Activated CD8-positive, alpha-beta T cell treated with anti-CD3 and anti-CD28 coated beads for 36 hours (primary cell): ENCODE data around the gene NGFR. TPM values are rescaled to one million over a fixed set of nuclear protein-coding genes. Genes with fewer than 3 reads are reported as not detected.

Experiments used
- ATAC-seq: fragments of 200-7000 bp; cut with Tn5 transposase; one replicate; pipeline ENCODE4 v1.10.0; 2021; ENCODE audit warnings: mild to moderate bottlenecking, moderate library complexity
- CTCF ChIA-PET: fragments of 350-600 bp; sonication (Branson Sonifier 250); formaldehyde crosslinking; loops from one replicate; lab custom pipeline; 2021; ENCODE audit warnings: antibody characterized with exemption; lab: Charles Lee
- POLR2A ChIA-PET: fragments of 350-600 bp; sonication (Branson Sonifier 250); formaldehyde crosslinking; loops from one replicate; lab custom pipeline; 2021; ENCODE audit warnings: antibody characterized with exemption; lab: Charles Lee
- DNase-seq: peaks from one replicate; pipeline ENCODE4 v3.0.0-alpha.2; 2020
- H3K27ac Mint-ChIP-seq: one replicate; pipeline ENCODE4 v1.8.0; 2021; ENCODE audit warnings: mild to moderate bottlenecking, mixed read lengths
- H3K27me3 Mint-ChIP-seq: one replicate; pipeline ENCODE4 v1.8.0; 2021; ENCODE audit warnings: mixed read lengths
- H3K36me3 Mint-ChIP-seq: one replicate; pipeline ENCODE4 v1.8.0; 2021; ENCODE audit warnings: low read depth, mixed read lengths
- H3K4me1 Mint-ChIP-seq: one replicate; pipeline ENCODE4 v1.8.0; 2021; ENCODE audit warnings: low read depth, mixed read lengths
- H3K4me3 Mint-ChIP-seq: one replicate; pipeline ENCODE4 v1.8.0; 2021; ENCODE audit warnings: mild to moderate bottlenecking, moderate library complexity, mixed read lengths
- H3K9me3 Mint-ChIP-seq: one replicate; pipeline ENCODE4 v1.8.0; 2021; ENCODE audit warnings: mixed read lengths
- CTCF ChIP-seq: fragments of 200-600 bp; IDR thresholded peaks from one replicate; pipeline ENCODE4 v1.8.0; 2022; ENCODE audit warnings: antibody characterized with exemption, mild to moderate bottlenecking
- intact Hi-C: fragments of 100-400 bp; cut with micrococcal nuclease; formaldehyde crosslinking; loops from one replicate; pipeline ENCODE4 v1.10.0; 2022
- total RNA-seq, 2 experiments: library from RNA; stranded (reverse); gene quantifications; one replicate each; pipeline ENCODE4 v1.2.3, GENCODE V29; 2021

Gene NGFR
- total RNA-seq, 2 experiments from 2014 or later, result 0.09 TPM; not detected in 1

- no peak overlapping the region for H3K4me3 Mint-ChIP-seq
- no peak for ATAC-seq
- no peak overlapping the region for H3K27ac Mint-ChIP-seq
- POLR2A ChIA-PET, result no interaction called here
- intact Hi-C loops, result no loop called here
- TF ChIP-seq CTCF, result no peak
- DNase-seq, result no peak
- CTCF ChIA-PET, result interaction anchor here (1.9 kb wide), 1 partner anchor 28 kb away, joined by 6 read pairs; no protein-coding TSS in a partner anchor
- no peaks in the 10 kb centered on the region for H3K9me3 Mint-ChIP-seq
- peaks cover 8% of the 10 kb centered on the region for H3K27me3 Mint-ChIP-seq
- peaks cover 5% of the 10 kb centered on the region for H3K4me1 Mint-ChIP-seq
- H3K36me3 Mint-ChIP-seq, result no peaks in the 10 kb centered on the region
These were observed 33.0 kb downstream of the NGFR start for GRCh38 chr17:49527927-49528651.

- CTCF ChIA-PET, result no interaction called here
- H3K4me3 Mint-ChIP-seq, result no peak overlapping the region
- TF ChIP-seq CTCF, result no peak
- DNase-seq (no peak), ATAC-seq (no peak)
- intact Hi-C loops, result no loop called here
- no peaks in the 10 kb centered on the region for H3K36me3 Mint-ChIP-seq
- POLR2A ChIA-PET, result no interaction called here
- H3K27me3 Mint-ChIP-seq, result peaks cover 11% of the 10 kb centered on the region
- no peaks in the 10 kb centered on the region for H3K4me1 Mint-ChIP-seq
- H3K9me3 Mint-ChIP-seq, result no peaks in the 10 kb centered on the region
- H3K27ac Mint-ChIP-seq, result no peak overlapping the region
These were observed 33.9 kb downstream of the NGFR start for GRCh38 chr17:49528966-49529365.

GRCh38 chr17:49530118-49530517 lies 35.0 kb downstream of the NGFR start:
- POLR2A ChIA-PET, result no interaction called here
- Mint-ChIP-seq H3K27ac (no peak overlapping the region), H3K4me1 (no peaks in the 10 kb centered on the region), H3K36me3 (no peaks in the 10 kb centered on the region), H3K9me3 (no peaks in the 10 kb centered on the region), H3K4me3 (no peak overlapping the region), H3K27me3 (peaks cover 13% of the 10 kb centered on the region)
- DNase-seq (no peak), ATAC-seq (no peak)
- intact Hi-C loops, result no loop called here
- no peak for TF ChIP-seq CTCF
- CTCF ChIA-PET, result no interaction called here

GRCh38 chr17:49543860-49544259 lies 48.8 kb downstream of the NGFR start:
- POLR2A ChIA-PET, result no interaction called here
- H3K9me3 Mint-ChIP-seq, result peaks cover 2% of the 10 kb centered on the region

More at GRCh38 chr17:49543860-49544259, 48.8 kb downstream of the NGFR start:
- CTCF ChIA-PET, result interaction anchor here (3.1 kb wide), 1 partner anchor 13 kb away, joined by 18 read pairs; no protein-coding TSS in a partner anchor
- TF ChIP-seq CTCF, result no peak
- Mint-ChIP-seq H3K27ac (no peak overlapping the region), H3K4me3 (no peak overlapping the region), H3K4me1 (no peaks in the 10 kb centered on the region), H3K36me3 (no peaks in the 10 kb centered on the region), H3K27me3 (no peaks in the 10 kb centered on the region)
- DNase-seq (no peak), ATAC-seq (no peak)
- intact Hi-C loops, result no loop called here
